ENCODE results near the gene DDAH1.

The DDAH1 gene

GRCh38 chr1:85467929-85468540, 3.1 kb upstream of the DDAH1 start:
- no peak for DNase-seq

GRCh38 chr1:85467036-85467435, 2.1 kb upstream of the DDAH1 start:
- DNase-seq = no peak

GRCh38 chr1:85465786-85466134, 801 bp upstream of the DDAH1 start:
- DNase-seq = no peak

GRCh38 chr1:85464497-85465098, 361 bp downstream of the DDAH1 start:
- peak; percentile 20 for DNase-seq

GRCh38 chr1:85463731-85464496, 1.0 kb downstream of the DDAH1 start:
- no peak for DNase-seq

- no peak for DNase-seq
Observed at GRCh38 chr1:85462931-85463649, 1.9 kb downstream of the DDAH1 start.

- no peak for DNase-seq
Observed at GRCh38 chr1:85461216-85461918, 3.6 kb downstream of the DDAH1 start.

GRCh38 chr1:85460555-85461088, 4.3 kb downstream of the DDAH1 start:
- DNase-seq = no peak

GRCh38 chr1:85459290-85459689, 5.7 kb downstream of the DDAH1 start:
- no peak for DNase-seq

GRCh38 chr1:85454214-85454613, 10.7 kb downstream of the DDAH1 start:
- no peak for DNase-seq

- DNase-seq = no peak
Observed at GRCh38 chr1:85453640-85454194, 11.2 kb downstream of the DDAH1 start.

- DNase-seq = no peak
Observed at GRCh38 chr1:85452948-85453347, 12.0 kb downstream of the DDAH1 start.

GRCh38 chr1:85451236-85451830, 13.6 kb downstream of the DDAH1 start:
- DNase-seq = no peak

GRCh38 chr1:85450832-85451231, 14.1 kb downstream of the DDAH1 start:
- DNase-seq = no peak

- DNase-seq = no peak
Observed at GRCh38 chr1:85449356-85449755, 15.6 kb downstream of the DDAH1 start.

GRCh38 chr1:85448358-85448757, 16.6 kb downstream of the DDAH1 start:
- no peak for DNase-seq

- DNase-seq = no peak
Observed at GRCh38 chr1:85447006-85447943, 17.7 kb downstream of the DDAH1 start.

- no peak for DNase-seq
Observed at GRCh38 chr1:85445906-85446305, 19.1 kb downstream of the DDAH1 start.

GRCh38 chr1:85444381-85444780, 20.6 kb downstream of the DDAH1 start:
- no peak for DNase-seq

GRCh38 chr1:85440612-85441011, 24.3 kb downstream of the DDAH1 start:
- DNase-seq = no peak

GRCh38 chr1:85438353-85438752, 26.6 kb downstream of the DDAH1 start:
- no peak for DNase-seq
